ENCODE measurements around the gene PIP5K1B. TPM values are rescaled to one million over a fixed set of nuclear protein-coding genes. Genes with fewer than 3 reads are reported as not detected.

Gene PIP5K1B
- total and polyA plus RNA-seq, 2 donors (not counting 3 experiments of a cell fraction or from before 2014, with no cell fraction given) = 0.27 TPM; not detected in 1

GRCh38 chr9:69009708-69010107 is 304.7 kb downstream of the PIP5K1B start:
- dilution Hi-C loops (cut with MboI; ENCODE audit: extremely low pct_ligation_motif_present, low sequenced_read_pairs) = no loop called here
- Histone ChIP-seq H3K4me2 (ENCODE audit: insufficient read depth, low read length) (no peak overlapping the region), H3K4me1 (ENCODE audit: control insufficient read depth, extremely low read depth, insufficient read depth, low read length) (no peaks in the 10 kb centered on the region), H3K27me3 (ENCODE audit: control insufficient read depth in 2 of 2, insufficient read depth in 2 of 2, low read length in 2 of 2) (peaks cover 0 to 6% of the 10 kb centered on the region in 2 experiments), H3K4me3 (replicated peaks in 1 of 3; ENCODE audit: insufficient read depth in 1 of 3, low read depth in 1 of 3, low read length in 3 of 3) (no peak overlapping the region), H3K9me1 (replicated peaks; ENCODE audit: control insufficient read depth, extremely low read depth, insufficient read depth, low read length) (no peaks in the 10 kb centered on the region), H3K36me3 (ENCODE audit: control insufficient read depth in 2 of 2, extremely low read depth in 1 of 2, insufficient read depth in 2 of 2, low read length in 2 of 2) (no peaks in the 10 kb centered on the region), H3K27ac (ENCODE audit: insufficient read depth, low read depth, low read length) (no peak overlapping the region), H4K20me1 (replicated peaks; ENCODE audit: control insufficient read depth, extremely low read depth, insufficient read depth, low read length) (no peaks in the 10 kb centered on the region), H2AFZ (ENCODE audit: low read depth, low read length) (no peak overlapping the region), H3K9me3 (replicated peaks; ENCODE audit: control insufficient read depth, insufficient read depth, low read length) (no peaks in the 10 kb centered on the region), H3K79me2 (ENCODE audit: control insufficient read depth, insufficient read depth, low read length) (no peaks in the 10 kb centered on the region), H3K9ac (replicated peaks; ENCODE audit: extremely low read depth, insufficient read depth, low read length) (no peak overlapping the region)
- intact Hi-C loops (cut with micrococcal nuclease) = no loop called here
- BruUV-seq (replicated peaks) = no TSS peak
- ChIA-PET CTCF (interaction anchor here (2.4 kb wide), 1 partner anchor 10 kb away, joined by 9 read pairs; no protein-coding TSS in a partner anchor), POLR2A (no interaction called here)
- DNase-seq (ENCODE audit: low read depth, low spot score) = no peak
- no peak for FAIRE-seq
- no peak for TF ChIP-seq POLR2AphosphoS5 (IDR thresholded peaks at IDR 0.05; ENCODE audit: insufficient read depth, low read depth, low read length)
- TF ChIP-seq EZH2 (IDR thresholded peaks at IDR 0.05; ENCODE audit: borderline replicate concordance, low read depth, low read length, severe bottlenecking) = no peak
- TF ChIP-seq MYC (IDR thresholded peaks at IDR 0.05; ENCODE audit: low read depth, low read length) = no peak
- TF ChIP-seq MAX (IDR thresholded peaks at IDR 0.05; ENCODE audit: insufficient read depth, insufficient read length) = no peak
- no peak for TF ChIP-seq CTCF (IDR thresholded peaks at IDR 0.05; ENCODE audit: extremely low read depth in 1 of 2, insufficient read depth in 1 of 2, low read depth in 1 of 2, low read length in 2 of 2)
- no peak for TF ChIP-seq GATA2 (IDR thresholded peaks at IDR 0.05; ENCODE audit: insufficient read depth, insufficient read length, low read depth, low read length)
- TF ChIP-seq FOS (IDR thresholded peaks at IDR 0.05; ENCODE audit: borderline replicate concordance, insufficient read depth, low read length) = no peak
- TF ChIP-seq POLR2A (IDR thresholded peaks at IDR 0.05; ENCODE audit: low read depth, low read length) = no peak
- TF ChIP-seq JUN (IDR thresholded peaks at IDR 0.05; ENCODE audit: borderline replicate concordance, insufficient read depth, insufficient read length, low read depth) = no peak
